HCT116 (cell line): ENCODE measurements around the gene MNT. TPM values are rescaled to one million over a fixed set of nuclear protein-coding genes. Genes with fewer than 3 reads are reported as not detected.

Experiments used
- ATAC-seq: fragments of 200-7000 bp; cut with Tn5 transposase; 2 replicates; pipeline ENCODE4 v1.9.1; 2020; ENCODE audit warnings: mild to moderate bottlenecking, moderate library complexity
- BruUV-seq: library from RNA; stranded (reverse); fragments of 400-500 nt; replicated peaks from 2 replicates; lab custom pipeline; 2021; lab: Mats Ljungman, UMichigan
- CTCF ChIA-PET: fragments of 300-600 bp; sonication (Branson Sonifier 250); formaldehyde crosslinking; loops from one replicate; lab custom pipeline; 2021; ENCODE audit warnings: antibody characterized with exemption; lab: Charles Lee
- POLR2A ChIA-PET: fragments of 300-600, 350-600 bp; sonication (Branson Sonifier 250); formaldehyde crosslinking; loops from one replicate; lab custom pipeline; 2021; ENCODE audit warnings: antibody characterized with exemption; lab: Charles Lee
- RAD21 ChIA-PET, 2 experiments: fragments of 300-600 bp; sonication (Branson Sonifier 250); formaldehyde crosslinking; loops; one replicate each; lab custom pipeline; 2023; ENCODE audit warnings: low total read pairs in 2 of 2; ENCODE audit not compliant: uncharacterized antibody in 2 of 2, unreplicated experiment in 2 of 2, low non-redundant PET in 1 of 2; lab: Charles Lee
- DNase-seq: peaks from one replicate; pipeline ENCODE4 v3.0.0-alpha.2; 2010; ENCODE audit warnings: low read depth, low spot score
- H2AFZ ChIP-seq: fragments of 200-600 bp; shearing (Covaris generic), sonication (generic); 2 replicates; pipeline ENCODE4 v1.6.1; 2017; ENCODE audit warnings: low read depth, mixed run types, mixed read lengths, antibody characterized with exemption, low read length; ENCODE audit not compliant: poor library complexity, severe bottlenecking
- H3K27ac ChIP-seq: 2 replicates; pipeline ENCODE4 v1.5.1; 2012; ENCODE audit warnings: low read depth, low read length
- H3K27me3 ChIP-seq: fragments of 200-600 bp; sonication (generic); 2 replicates; pipeline ENCODE4 v1.6.1; 2016; ENCODE audit warnings: mixed run types, low read length, mixed read lengths; ENCODE audit not compliant: insufficient read depth
- H3K36me3 ChIP-seq, 2 experiments: fragments of 200-500 bp in 1 of 2; fragments of 200-600 bp in 1 of 2; sonication (Bioruptor generic) in 1 of 2; sonication (generic) in 1 of 2; 2 replicates each; pipeline versions ENCODE4 v1.5.1 to v1.6.1; 2014 to 2016; ENCODE audit warnings: low read length in 2 of 2, inconsistent platforms in 1 of 2, mixed read lengths in 1 of 2, mixed run types in 1 of 2; ENCODE audit not compliant: insufficient read depth in 2 of 2, control insufficient read depth in 1 of 2
- H3K4me1 ChIP-seq, 2 experiments: fragments of 200-600 bp in 1 of 2; sonication (generic) in 1 of 2; 2 replicates each; pipeline versions ENCODE4 v1.5.1 to v1.6.1; 2012 to 2017; ENCODE audit warnings: low read length in 2 of 2, inconsistent platforms in 1 of 2, mild to moderate bottlenecking in 1 of 2, mixed read lengths in 1 of 2, mixed run types in 1 of 2, moderate library complexity in 1 of 2; ENCODE audit not compliant: insufficient read depth in 2 of 2, control insufficient read depth in 1 of 2
- H3K4me2 ChIP-seq: fragments of 200-600 bp; sonication (generic); 2 replicates; pipeline ENCODE4 v1.6.1; 2017; ENCODE audit warnings: mixed run types, low read length, mixed read lengths
- H3K4me3 ChIP-seq, 2 experiments: fragments of 200-600 bp in 1 of 2; sonication (generic) in 1 of 2; replicated peaks in 1 of 2; 2 replicates each; pipeline ENCODE4 v1.5.1; 2011 to 2016; ENCODE audit warnings: low read length in 2 of 2, control low read depth in 1 of 2, low read depth in 1 of 2, mild to moderate bottlenecking in 1 of 2, mixed read lengths in 1 of 2, mixed run types in 1 of 2
- H3K79me2 ChIP-seq: fragments of 200-600 bp; sonication (generic); 2 replicates; pipeline ENCODE4 v1.6.1; 2017; ENCODE audit warnings: mild to moderate bottlenecking, mixed run types, low read length, moderate library complexity, mixed read lengths; ENCODE audit not compliant: insufficient read depth
- H3K9ac ChIP-seq: fragments of 200-600 bp; sonication (generic); 2 replicates; pipeline ENCODE4 v1.6.1; 2016; ENCODE audit warnings: low read length, mixed read lengths
- H3K9me2 ChIP-seq: fragments of 200-600 bp; sonication (generic), shearing (Covaris generic); 2 replicates; pipeline ENCODE4 v1.6.1; 2017; ENCODE audit warnings: mixed run types, mild to moderate bottlenecking, moderate library complexity; ENCODE audit not compliant: insufficient read depth
- H3K9me3 ChIP-seq, 2 experiments: fragments of 200-500 bp in 1 of 2; fragments of 200-600 bp in 1 of 2; sonication (Bioruptor generic) in 1 of 2; sonication (generic) in 1 of 2; 2 replicates each; pipeline ENCODE4 v1.6.1; 2014 to 2017; ENCODE audit warnings: low read length in 2 of 2, mixed read lengths in 2 of 2, inconsistent platforms in 1 of 2, low read depth in 1 of 2, mild to moderate bottlenecking in 1 of 2, mixed run types in 1 of 2, moderate library complexity in 1 of 2; ENCODE audit not compliant: control insufficient read depth in 1 of 2, insufficient read depth in 1 of 2
- H4K20me1 ChIP-seq: fragments of 200-600 bp; sonication (generic), shearing (Covaris generic); 2 replicates; pipeline ENCODE4 v1.6.1; 2017; ENCODE audit warnings: mixed run types, mild to moderate bottlenecking, moderate library complexity; ENCODE audit not compliant: insufficient read depth
- ZFX ChIP-seq: fragments of 450-650 bp; IDR thresholded peaks from 2 replicates; pipeline ENCODE4 v1.6.1; 2017
- intact Hi-C: fragments of 100-400 bp; cut with micrococcal nuclease; formaldehyde crosslinking; loops from 2 replicates; pipeline ENCODE4 v1.10.0; 2022
- total RNA-seq: library from RNA; stranded (reverse); gene quantifications from one replicate; pipeline ENCODE4 v1.2.1, GENCODE V29; 2021; ENCODE audit not compliant: unreplicated experiment
- TF ChIP-seq, protein P1 (sequence below): IDR thresholded peaks from 2 replicates; pipeline ENCODE4 v1.6.1; 2011; ENCODE audit warnings: mild to moderate bottlenecking, low read length, moderate library complexity; ENCODE audit not compliant: insufficient replicate concordance; ENCODE audit errors: extremely low read depth
- TF ChIP-seq, protein P2 (sequence below): IDR thresholded peaks from 2 replicates; pipeline ENCODE4 v1.6.1; 2012; ENCODE audit warnings: low read depth

The MNT gene
- total RNA-seq, 1 experiment from 2014 or later: 37.0 TPM

DNA sequence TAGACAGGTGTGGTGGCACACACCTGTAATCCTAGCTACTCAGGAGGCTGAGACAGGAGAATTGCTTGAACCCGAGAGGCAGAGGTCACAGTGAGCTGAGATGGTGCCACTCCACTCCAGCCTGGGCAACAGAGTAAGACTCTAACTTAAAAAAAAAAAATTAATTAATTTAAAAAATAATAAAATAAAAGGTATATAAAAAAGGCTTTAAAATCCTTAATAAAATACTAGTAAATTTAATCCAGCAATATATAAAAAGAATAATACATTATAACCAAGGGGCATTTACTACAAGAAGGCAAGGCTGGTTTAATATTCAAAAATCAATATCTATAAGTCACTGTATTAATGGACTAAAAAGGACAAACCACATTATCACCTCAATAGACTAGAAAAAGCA is 44.8 kb upstream of the MNT start:
- H3K27ac ChIP-seq: no peak overlapping the region

DNA sequence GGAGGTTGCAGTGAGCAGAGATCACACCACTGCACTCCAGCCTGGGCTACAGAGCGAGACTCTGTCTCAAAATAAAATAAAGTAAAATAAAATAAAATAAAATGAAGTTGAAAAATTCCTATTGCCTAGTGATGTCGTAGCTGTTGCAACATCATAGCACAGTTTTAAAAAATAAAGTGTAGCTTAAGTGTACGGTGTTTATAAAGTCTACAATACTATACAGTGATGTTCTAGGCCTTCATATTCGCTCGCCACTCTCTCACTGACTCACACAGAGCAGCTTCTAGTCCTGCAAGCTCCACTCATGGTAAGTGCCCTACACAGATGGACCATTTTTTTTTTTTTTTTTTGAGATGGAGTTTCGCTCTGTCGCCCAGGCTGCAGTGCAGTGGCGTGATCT is 43.5 kb upstream of the MNT start:
- Histone ChIP-seq H3K79me2 (peaks cover 4% of the 10 kb centered on the region; the same call in 1 of the 2 replicates), H3K27me3 (no peaks in the 10 kb centered on the region), H3K4me1 (no peaks in the 10 kb centered on the region), H3K4me2 (no peak overlapping the region), H3K9me3 (peaks cover 0 to 4% of the 10 kb centered on the region in 2 experiments; a peak in 1 of 4 replicates), H3K9ac (no peak overlapping the region), H2AFZ (no peak overlapping the region), H3K27ac (no peak overlapping the region), H3K36me3 (peaks cover 8 to 13% of the 10 kb centered on the region in 2 experiments; a peak in 3 of 4 replicates), H3K4me3 (no peak overlapping the region), H3K9me2 (no peaks in the 10 kb centered on the region), H4K20me1 (no peaks in the 10 kb centered on the region)
- ChIA-PET RAD21 (no interaction called here), CTCF (no interaction called here), POLR2A (no interaction called here)
- TF ChIP-seq, protein P1, sequence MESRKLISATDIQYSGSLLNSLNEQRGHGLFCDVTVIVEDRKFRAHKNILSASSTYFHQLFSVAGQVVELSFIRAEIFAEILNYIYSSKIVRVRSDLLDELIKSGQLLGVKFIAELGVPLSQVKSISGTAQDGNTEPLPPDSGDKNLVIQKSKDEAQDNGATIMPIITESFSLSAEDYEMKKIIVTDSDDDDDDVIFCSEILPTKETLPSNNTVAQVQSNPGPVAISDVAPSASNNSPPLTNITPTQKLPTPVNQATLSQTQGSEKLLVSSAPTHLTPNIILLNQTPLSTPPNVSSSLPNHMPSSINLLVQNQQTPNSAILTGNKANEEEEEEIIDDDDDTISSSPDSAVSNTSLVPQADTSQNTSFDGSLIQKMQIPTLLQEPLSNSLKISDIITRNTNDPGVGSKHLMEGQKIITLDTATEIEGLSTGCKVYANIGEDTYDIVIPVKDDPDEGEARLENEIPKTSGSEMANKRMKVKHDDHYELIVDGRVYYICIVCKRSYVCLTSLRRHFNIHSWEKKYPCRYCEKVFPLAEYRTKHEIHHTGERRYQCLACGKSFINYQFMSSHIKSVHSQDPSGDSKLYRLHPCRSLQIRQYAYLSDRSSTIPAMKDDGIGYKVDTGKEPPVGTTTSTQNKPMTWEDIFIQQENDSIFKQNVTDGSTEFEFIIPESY: no peak
- TF ChIP-seq ZFX: no peak
- intact Hi-C loops: no loop called here
- no TSS peak for BruUV-seq
- ATAC-seq (no peak), DNase-seq (no peak)

More for the DNA sequence above, 44.8 kb upstream of the MNT start:
- Histone ChIP-seq H3K9me2 (no peaks in the 10 kb centered on the region), H4K20me1 (no peaks in the 10 kb centered on the region), H2AFZ (no peak overlapping the region), H3K36me3 (peaks cover 4 to 12% of the 10 kb centered on the region in 2 experiments; a peak in 2 of 4 replicates), H3K27me3 (no peaks in the 10 kb centered on the region), H3K79me2 (peaks cover 12% of the 10 kb centered on the region; the same call in 1 of the 2 replicates), H3K4me1 (no peaks in the 10 kb centered on the region), H3K9me3 (peaks cover 0 to 4% of the 10 kb centered on the region in 2 experiments; a peak in 1 of 4 replicates), H3K4me3 (no peak overlapping the region), H3K9ac (no peak overlapping the region), H3K4me2 (no peak overlapping the region)
- TF ChIP-seq, protein P2, sequence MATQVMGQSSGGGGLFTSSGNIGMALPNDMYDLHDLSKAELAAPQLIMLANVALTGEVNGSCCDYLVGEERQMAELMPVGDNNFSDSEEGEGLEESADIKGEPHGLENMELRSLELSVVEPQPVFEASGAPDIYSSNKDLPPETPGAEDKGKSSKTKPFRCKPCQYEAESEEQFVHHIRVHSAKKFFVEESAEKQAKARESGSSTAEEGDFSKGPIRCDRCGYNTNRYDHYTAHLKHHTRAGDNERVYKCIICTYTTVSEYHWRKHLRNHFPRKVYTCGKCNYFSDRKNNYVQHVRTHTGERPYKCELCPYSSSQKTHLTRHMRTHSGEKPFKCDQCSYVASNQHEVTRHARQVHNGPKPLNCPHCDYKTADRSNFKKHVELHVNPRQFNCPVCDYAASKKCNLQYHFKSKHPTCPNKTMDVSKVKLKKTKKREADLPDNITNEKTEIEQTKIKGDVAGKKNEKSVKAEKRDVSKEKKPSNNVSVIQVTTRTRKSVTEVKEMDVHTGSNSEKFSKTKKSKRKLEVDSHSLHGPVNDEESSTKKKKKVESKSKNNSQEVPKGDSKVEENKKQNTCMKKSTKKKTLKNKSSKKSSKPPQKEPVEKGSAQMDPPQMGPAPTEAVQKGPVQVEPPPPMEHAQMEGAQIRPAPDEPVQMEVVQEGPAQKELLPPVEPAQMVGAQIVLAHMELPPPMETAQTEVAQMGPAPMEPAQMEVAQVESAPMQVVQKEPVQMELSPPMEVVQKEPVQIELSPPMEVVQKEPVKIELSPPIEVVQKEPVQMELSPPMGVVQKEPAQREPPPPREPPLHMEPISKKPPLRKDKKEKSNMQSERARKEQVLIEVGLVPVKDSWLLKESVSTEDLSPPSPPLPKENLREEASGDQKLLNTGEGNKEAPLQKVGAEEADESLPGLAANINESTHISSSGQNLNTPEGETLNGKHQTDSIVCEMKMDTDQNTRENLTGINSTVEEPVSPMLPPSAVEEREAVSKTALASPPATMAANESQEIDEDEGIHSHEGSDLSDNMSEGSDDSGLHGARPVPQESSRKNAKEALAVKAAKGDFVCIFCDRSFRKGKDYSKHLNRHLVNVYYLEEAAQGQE: no peak
- ChIA-PET CTCF (no interaction called here), POLR2A (no interaction called here), RAD21 (no interaction called here)
- intact Hi-C loops: no loop called here
- BruUV-seq: no TSS peak
- DNase-seq (no peak), ATAC-seq (no peak)
